ENCODE results near the gene DLEC1.
"Not testable (repeated sequence)": the region's sequence is repeated elsewhere in the genome, so short reads cannot be mapped to it uniquely, and the experiment has no call there.

- TF ChIP-seq, protein P1, sequence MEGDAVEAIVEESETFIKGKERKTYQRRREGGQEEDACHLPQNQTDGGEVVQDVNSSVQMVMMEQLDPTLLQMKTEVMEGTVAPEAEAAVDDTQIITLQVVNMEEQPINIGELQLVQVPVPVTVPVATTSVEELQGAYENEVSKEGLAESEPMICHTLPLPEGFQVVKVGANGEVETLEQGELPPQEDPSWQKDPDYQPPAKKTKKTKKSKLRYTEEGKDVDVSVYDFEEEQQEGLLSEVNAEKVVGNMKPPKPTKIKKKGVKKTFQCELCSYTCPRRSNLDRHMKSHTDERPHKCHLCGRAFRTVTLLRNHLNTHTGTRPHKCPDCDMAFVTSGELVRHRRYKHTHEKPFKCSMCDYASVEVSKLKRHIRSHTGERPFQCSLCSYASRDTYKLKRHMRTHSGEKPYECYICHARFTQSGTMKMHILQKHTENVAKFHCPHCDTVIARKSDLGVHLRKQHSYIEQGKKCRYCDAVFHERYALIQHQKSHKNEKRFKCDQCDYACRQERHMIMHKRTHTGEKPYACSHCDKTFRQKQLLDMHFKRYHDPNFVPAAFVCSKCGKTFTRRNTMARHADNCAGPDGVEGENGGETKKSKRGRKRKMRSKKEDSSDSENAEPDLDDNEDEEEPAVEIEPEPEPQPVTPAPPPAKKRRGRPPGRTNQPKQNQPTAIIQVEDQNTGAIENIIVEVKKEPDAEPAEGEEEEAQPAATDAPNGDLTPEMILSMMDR (IDR thresholded peaks at IDR 0.05; ENCODE audit: insufficient read depth, low read length, poor library complexity, severe bottlenecking), result not testable (repeated sequence)
- not testable (repeated sequence) for TF ChIP-seq EZH2phosphoT487 (conservative IDR thresholded peaks at IDR 0.05; ENCODE audit: low read length)
These were observed 95.6 kb downstream of the DLEC1 start for GRCh38 chr3:38134517-38135143.

Data from SU-DHL-6 (cell line).